H9 (cell line): ENCODE data around the gene HCFC1. TPM values are rescaled to one million over a fixed set of nuclear protein-coding genes. Genes with fewer than 3 reads are reported as not detected.

Experiments used
- DNase-seq: peaks from one replicate; pipeline ENCODE4 v3.0.0-alpha.2; 2017
- H2AFZ ChIP-seq: one replicate; pipeline ENCODE4 v1.6.1; 2013; ENCODE audit warnings: mild to moderate bottlenecking, low read length, control low read depth, moderate library complexity
- H2AK5ac ChIP-seq: 2 replicates; pipeline ENCODE4 v1.6.1; 2013; ENCODE audit warnings: low read length, control low read depth, mixed read lengths; ENCODE audit not compliant: insufficient read length
- H2BK120ac ChIP-seq: one replicate; pipeline ENCODE4 v1.6.1; 2013; ENCODE audit warnings: low read depth, mild to moderate bottlenecking, low read length, control low read depth, inconsistent platforms; ENCODE audit not compliant: poor library complexity, severe bottlenecking
- H2BK12ac ChIP-seq: 2 replicates; pipeline ENCODE4 v1.6.1; 2013; ENCODE audit warnings: low read length, control low read depth, mixed read lengths, low read depth; ENCODE audit not compliant: insufficient read length
- H2BK15ac ChIP-seq: 2 replicates; pipeline ENCODE4 v1.6.1; 2013; ENCODE audit warnings: low read depth, low read length, control low read depth
- H2BK20ac ChIP-seq: one replicate; pipeline ENCODE4 v1.6.1; 2013; ENCODE audit warnings: low read depth, mild to moderate bottlenecking, low read length, control low read depth, inconsistent platforms; ENCODE audit not compliant: poor library complexity, severe bottlenecking
- H2BK5ac ChIP-seq: 2 replicates; pipeline ENCODE4 v1.6.1; 2013; ENCODE audit warnings: low read length, control low read depth, mixed read lengths; ENCODE audit not compliant: insufficient read length
- H3K14ac ChIP-seq: 2 replicates; pipeline ENCODE4 v1.6.1; 2013; ENCODE audit warnings: low read length, control low read depth; ENCODE audit not compliant: insufficient read depth
- H3K18ac ChIP-seq: 2 replicates; pipeline ENCODE4 v1.6.1; 2013; ENCODE audit warnings: low read depth, mild to moderate bottlenecking, mixed read lengths, low read length, control low read depth; ENCODE audit not compliant: insufficient read length
- H3K23ac ChIP-seq: 2 replicates; pipeline ENCODE4 v1.6.1; 2013; ENCODE audit warnings: low read length, control low read depth, mixed read lengths, low read depth; ENCODE audit not compliant: insufficient read length
- H3K23me2 ChIP-seq: 2 replicates; pipeline ENCODE4 v1.6.1; 2013; ENCODE audit warnings: low read depth, mild to moderate bottlenecking, mixed read lengths, low read length, control low read depth; ENCODE audit not compliant: insufficient read length, poor library complexity, severe bottlenecking
- H3K27ac ChIP-seq: 2 replicates; pipeline ENCODE4 v1.5.1; 2013; ENCODE audit warnings: low read length, control low read depth, mixed read lengths, low read depth; ENCODE audit not compliant: insufficient read length
- H3K27me3 ChIP-seq: 2 replicates; pipeline ENCODE4 v1.6.1; 2013; ENCODE audit warnings: low read length, control low read depth, inconsistent platforms; ENCODE audit not compliant: insufficient read depth
- H3K4ac ChIP-seq: 2 replicates; pipeline ENCODE4 v1.6.1; 2013; ENCODE audit warnings: low read depth, mild to moderate bottlenecking, control low read depth, inconsistent platforms, low read length, moderate library complexity
- H3K4me1 ChIP-seq: 2 replicates; pipeline ENCODE4 v1.6.1; 2013; ENCODE audit warnings: low read length, control low read depth, inconsistent platforms; ENCODE audit not compliant: insufficient read depth
- H3K4me2 ChIP-seq: 2 replicates; pipeline ENCODE4 v1.6.1; 2013; ENCODE audit warnings: low read length, control low read depth, mixed read lengths; ENCODE audit not compliant: insufficient read length, insufficient read depth
- H3K56ac ChIP-seq: 2 replicates; pipeline ENCODE4 v1.6.1; 2013; ENCODE audit warnings: low read depth, mild to moderate bottlenecking, mixed read lengths, low read length, control low read depth; ENCODE audit not compliant: insufficient read length
- H3K79me1 ChIP-seq: 2 replicates; pipeline ENCODE4 v1.6.1; 2013; ENCODE audit warnings: low read depth, mild to moderate bottlenecking, moderate library complexity, low read length, control low read depth, inconsistent platforms; ENCODE audit not compliant: insufficient read depth, poor library complexity, severe bottlenecking
- H3K79me2 ChIP-seq: 2 replicates; pipeline ENCODE4 v1.6.1; 2013; ENCODE audit warnings: low read length, control low read depth, inconsistent platforms; ENCODE audit not compliant: insufficient read depth
- H3K9ac ChIP-seq: 2 replicates; pipeline ENCODE4 v1.6.1; 2013; ENCODE audit warnings: low read length, control low read depth, mixed read lengths; ENCODE audit not compliant: insufficient read length; ENCODE audit errors: extremely low read depth
- H3K9me3 ChIP-seq: one replicate; pipeline ENCODE4 v1.6.1; 2013; ENCODE audit warnings: low read depth, low read length, inconsistent platforms; ENCODE audit not compliant: control insufficient read depth
- H3T11ph ChIP-seq: one replicate; pipeline ENCODE4 v1.6.1; 2013; ENCODE audit warnings: mild to moderate bottlenecking, low read length, control low read depth, inconsistent platforms
- H4K20me1 ChIP-seq: one replicate; pipeline ENCODE4 v1.6.1; 2013; ENCODE audit not compliant: control insufficient read depth, insufficient read length, insufficient read depth
- H4K5ac ChIP-seq: 2 replicates; pipeline ENCODE4 v1.6.1; 2013; ENCODE audit warnings: low read depth, mild to moderate bottlenecking, mixed read lengths, low read length, control low read depth; ENCODE audit not compliant: insufficient read length
- H4K8ac ChIP-seq: replicated peaks from 2 replicates; pipeline ENCODE4 v1.6.1; 2013; ENCODE audit warnings: low read length, control low read depth, mixed read lengths, low read depth; ENCODE audit not compliant: insufficient read length
- H4K91ac ChIP-seq: 2 replicates; pipeline ENCODE4 v1.6.1; 2013; ENCODE audit warnings: low read depth, mild to moderate bottlenecking, moderate library complexity, mixed read lengths, low read length, control low read depth; ENCODE audit not compliant: insufficient read length
- H3K27ac Mint-ChIP-seq, 3 experiments: 2 replicates in 2 of 3; 3 replicates in 1 of 3; pipeline ENCODE4 v1.8.0; 2020 to 2021; ENCODE audit warnings: mixed read lengths in 3 of 3, mild to moderate bottlenecking in 1 of 3, moderate library complexity in 1 of 3
- H3K27me3 Mint-ChIP-seq: 2 replicates; pipeline ENCODE4 v1.8.0; 2021; ENCODE audit warnings: low read depth, mild to moderate bottlenecking, moderate library complexity, mixed read lengths
- H3K36me3 Mint-ChIP-seq, 3 experiments: 2 replicates in 2 of 3; 3 replicates in 1 of 3; pipeline ENCODE4 v1.8.0; 2020 to 2021; ENCODE audit warnings: low read depth in 3 of 3, mixed read lengths in 3 of 3; ENCODE audit not compliant: insufficient read depth in 1 of 3
- H3K4me1 Mint-ChIP-seq, 2 experiments: 2 replicates each; pipeline ENCODE4 v1.8.0; 2020; ENCODE audit warnings: mixed read lengths in 2 of 2
- H3K4me3 Mint-ChIP-seq, 2 experiments: 2 replicates in 1 of 2; 3 replicates in 1 of 2; pipeline ENCODE4 v1.8.0; 2020 to 2021; ENCODE audit warnings: mild to moderate bottlenecking in 2 of 2, mixed read lengths in 2 of 2, moderate library complexity in 1 of 2
- H3K9me3 Mint-ChIP-seq, 2 experiments: 2 replicates in 1 of 2; 3 replicates in 1 of 2; pipeline ENCODE4 v1.8.0; 2020; ENCODE audit warnings: mild to moderate bottlenecking in 2 of 2, mixed read lengths in 2 of 2, moderate library complexity in 1 of 2
- CTCF ChIP-seq: fragments of 200-600 bp; sonication (generic); conservative IDR thresholded peaks from 3 replicates; pipeline ENCODE4 v1.8.0; 2021; ENCODE audit warnings: antibody characterized with exemption, mild to moderate bottlenecking
- WGBS: extraction: QIAGEN DNeasy Blood & Tissue Kit; methylation state at CpG from one replicate; pipeline ENCODE4 v1.1.7; 2013; ENCODE audit warnings: missing lambda C conversion rate, low lambda C conversion rate, mixed read lengths; ENCODE audit not compliant: insufficient read length; ENCODE audit errors: extremely low coverage; 5-methylcytosine and 5-hydroxymethylcytosine counted together
- total RNA-seq: library from RNA; stranded (reverse); gene quantifications from 2 replicates; pipeline ENCODE4 v1.2.1, GENCODE V29; 2021

HCFC1 gene
- total RNA-seq, 1 experiment from 2014 or later, result 144 TPM

- no peak overlapping the region for H2AK5ac ChIP-seq
- Mint-ChIP-seq H3K27ac (peak overlapping the region; percentile 20 to 90 (median 38)), H3K4me3 (peak overlapping the region; percentile 100), H3K36me3 (peaks cover 22 to 48% (median 29%) of the 10 kb centered on the region in 3 experiments), H3K4me1 (peaks cover 29 to 38% of the 10 kb centered on the region in 2 experiments), H3K27me3 (no peaks in the 10 kb centered on the region), H3K9me3 (peaks cover 0 to 5% of the 10 kb centered on the region in 2 experiments; a peak in 2 of 5 replicates)
- H2BK5ac ChIP-seq, result no peak overlapping the region
- no peak overlapping the region for H3K4ac ChIP-seq
- H3K14ac ChIP-seq, result no peak overlapping the region; the same call in 1 of the 2 replicates
- H4K8ac ChIP-seq, result no peak overlapping the region
- H3K18ac ChIP-seq, result no peak overlapping the region
- peaks cover 5% of the 10 kb centered on the region for H3K79me1 ChIP-seq
- no peak for TF ChIP-seq CTCF
- H3K27me3 ChIP-seq, result no peaks in the 10 kb centered on the region
- H3K23ac ChIP-seq, result no peak overlapping the region
- H3K4me1 ChIP-seq, result peaks cover 4% of the 10 kb centered on the region; the same call in 1 of the 2 replicates
- H3K79me2 ChIP-seq, result peaks cover 50% of the 10 kb centered on the region; the same call in 1 of the 2 replicates
- H2BK15ac ChIP-seq, result no peak overlapping the region
- no peak overlapping the region for H3K9ac ChIP-seq
- H4K20me1 ChIP-seq, result no peaks in the 10 kb centered on the region
- no peak overlapping the region for H2BK12ac ChIP-seq
- peak overlapping the region; percentile 80 for H3K4me2 ChIP-seq
- no peak overlapping the region for H3K27ac ChIP-seq
- no CpG with 5 or more reads among the region's 16 CpGs for WGBS
- H2BK120ac ChIP-seq, result no peak overlapping the region
- H3K56ac ChIP-seq, result no peak overlapping the region
- no peak for DNase-seq
- H4K91ac ChIP-seq, result no peak overlapping the region
- no peak overlapping the region for H2AFZ ChIP-seq
- H3K23me2 ChIP-seq, result peaks cover 13% of the 10 kb centered on the region
- no peak overlapping the region for H3T11ph ChIP-seq
- H3K9me3 ChIP-seq, result no peaks in the 10 kb centered on the region
- H2BK20ac ChIP-seq, result no peak overlapping the region
- H4K5ac ChIP-seq, result no peak overlapping the region
Measured at GRCh38 chrX:153967536-153968224, 3.9 kb downstream of the HCFC1 start.
